Esophagus squamous epithelium (tissue), 4 donors: ENCODE data around the gene FILIP1L.

Experiments
- POLR2A ChIP-seq, 4 donors: fragments of 450-650 bp; IDR thresholded peaks; one replicate each; pipeline ENCODE4 v1.6.1; 2017; ENCODE audit warnings: antibody characterized with exemption in 4 of 4, mild to moderate bottlenecking in 4 of 4, moderate library complexity in 3 of 4
- TF ChIP-seq, protein P1 (sequence below), 6 experiments: fragments of 450-650 bp in 4 of 6; fragments of 200-600 bp in 2 of 6; sonication (generic) in 2 of 6; IDR thresholded peaks; one replicate each; pipeline ENCODE4 v1.5.1; 2016 to 2019; ENCODE audit warnings: antibody characterized with exemption in 6 of 6, mild to moderate bottlenecking in 4 of 6, moderate library complexity in 4 of 6

GRCh38 chr3:100053951-100054620, 60.2 kb downstream of the FILIP1L start:
- TF ChIP-seq POLR2A (IDR thresholded peaks at IDR 0.05): no peak
- TF ChIP-seq, protein P1, sequence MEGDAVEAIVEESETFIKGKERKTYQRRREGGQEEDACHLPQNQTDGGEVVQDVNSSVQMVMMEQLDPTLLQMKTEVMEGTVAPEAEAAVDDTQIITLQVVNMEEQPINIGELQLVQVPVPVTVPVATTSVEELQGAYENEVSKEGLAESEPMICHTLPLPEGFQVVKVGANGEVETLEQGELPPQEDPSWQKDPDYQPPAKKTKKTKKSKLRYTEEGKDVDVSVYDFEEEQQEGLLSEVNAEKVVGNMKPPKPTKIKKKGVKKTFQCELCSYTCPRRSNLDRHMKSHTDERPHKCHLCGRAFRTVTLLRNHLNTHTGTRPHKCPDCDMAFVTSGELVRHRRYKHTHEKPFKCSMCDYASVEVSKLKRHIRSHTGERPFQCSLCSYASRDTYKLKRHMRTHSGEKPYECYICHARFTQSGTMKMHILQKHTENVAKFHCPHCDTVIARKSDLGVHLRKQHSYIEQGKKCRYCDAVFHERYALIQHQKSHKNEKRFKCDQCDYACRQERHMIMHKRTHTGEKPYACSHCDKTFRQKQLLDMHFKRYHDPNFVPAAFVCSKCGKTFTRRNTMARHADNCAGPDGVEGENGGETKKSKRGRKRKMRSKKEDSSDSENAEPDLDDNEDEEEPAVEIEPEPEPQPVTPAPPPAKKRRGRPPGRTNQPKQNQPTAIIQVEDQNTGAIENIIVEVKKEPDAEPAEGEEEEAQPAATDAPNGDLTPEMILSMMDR (IDR thresholded peaks at IDR 0.05): no peak
